SK-N-MC (cell line): ENCODE results near the gene CDK5RAP1.

Experiments
- EZH2 ChIP-seq: fragments of 200-600 bp; sonication (generic); IDR thresholded peaks from one replicate; pipeline ENCODE4 v1.6.1; 2017; ENCODE audit warnings: antibody characterized with exemption
- POLR2AphosphoS5 ChIP-seq: IDR thresholded peaks from 2 replicates; pipeline ENCODE4 v1.6.1; 2012; ENCODE audit warnings: mild to moderate bottlenecking, low read depth, low read length, borderline replicate concordance

GRCh38 chr20:33333616-33334015 is 67.7 kb downstream of the CDK5RAP1 start:
- TF ChIP-seq POLR2AphosphoS5: no peak
- TF ChIP-seq EZH2: no peak
